ENCODE results near the gene HOXC6.

The HOXC6 gene

DNA sequence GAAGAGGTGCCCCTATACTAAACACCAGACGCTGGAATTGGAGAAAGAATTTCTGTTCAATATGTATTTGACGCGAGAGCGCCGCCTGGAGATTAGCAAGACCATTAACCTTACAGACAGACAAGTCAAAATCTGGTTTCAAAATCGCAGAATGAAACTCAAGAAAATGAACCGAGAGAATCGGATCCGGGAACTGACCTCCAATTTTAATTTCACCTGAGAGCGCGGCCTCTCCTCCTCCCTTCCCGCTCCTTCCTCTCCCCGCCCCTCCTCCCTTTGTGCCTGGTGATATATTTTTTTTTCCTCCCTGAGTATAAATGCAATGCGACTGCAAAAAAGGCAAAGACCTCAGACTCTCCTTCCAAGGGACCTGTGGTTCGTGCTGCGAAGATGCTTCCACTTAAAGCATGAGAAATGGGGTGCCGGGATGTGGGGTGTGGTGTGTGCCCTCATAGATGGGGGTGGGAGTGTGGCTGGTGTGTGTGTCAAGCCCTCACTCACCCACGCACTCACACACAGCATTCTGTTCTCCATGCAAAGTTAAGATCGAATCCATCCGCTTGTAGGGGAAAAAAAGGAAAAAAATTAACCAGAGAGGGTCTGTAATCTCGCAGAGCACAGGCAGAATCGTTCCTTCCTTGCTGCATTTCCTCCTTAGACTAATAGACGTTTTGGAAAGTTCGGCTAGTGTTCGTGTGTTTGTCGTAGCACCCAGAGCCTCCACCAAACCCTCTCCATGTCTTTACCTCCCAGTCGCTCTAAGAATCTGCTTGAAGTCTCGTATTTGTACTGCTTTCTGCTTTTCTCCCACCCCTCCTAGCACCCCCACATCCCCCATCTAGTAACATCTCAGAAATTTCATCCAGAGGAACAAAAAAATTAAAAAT is 38.8 kb upstream of the HOXC6 start (continued):
- no peak for TF ChIP-seq ZNF302 (tag by site-specific recombination; IDR thresholded peaks at IDR 0.05; ENCODE audit: low read depth)
- TF ChIP-seq ZNF426 (tag by site-specific recombination; IDR thresholded peaks at IDR 0.05), result no peak
- no peak for TF ChIP-seq ZIC2 (tag by site-specific recombination; IDR thresholded peaks at IDR 0.05)
- TF ChIP-seq ZNF596 (tag by site-specific recombination; IDR thresholded peaks at IDR 0.05), result no peak
- TF ChIP-seq, protein P1, sequence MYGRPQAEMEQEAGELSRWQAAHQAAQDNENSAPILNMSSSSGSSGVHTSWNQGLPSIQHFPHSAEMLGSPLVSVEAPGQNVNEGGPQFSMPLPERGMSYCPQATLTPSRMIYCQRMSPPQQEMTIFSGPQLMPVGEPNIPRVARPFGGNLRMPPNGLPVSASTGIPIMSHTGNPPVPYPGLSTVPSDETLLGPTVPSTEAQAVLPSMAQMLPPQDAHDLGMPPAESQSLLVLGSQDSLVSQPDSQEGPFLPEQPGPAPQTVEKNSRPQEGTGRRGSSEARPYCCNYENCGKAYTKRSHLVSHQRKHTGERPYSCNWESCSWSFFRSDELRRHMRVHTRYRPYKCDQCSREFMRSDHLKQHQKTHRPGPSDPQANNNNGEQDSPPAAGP (tag by site-specific recombination; IDR thresholded peaks at IDR 0.05), result no peak
- TF ChIP-seq ZNF585B (tag by site-specific recombination; IDR thresholded peaks at IDR 0.05), result no peak
- no peak for TF ChIP-seq ZNF510 (tag by site-specific recombination; IDR thresholded peaks at IDR 0.05; ENCODE audit: insufficient replicate concordance)
- TF ChIP-seq, protein P2, sequence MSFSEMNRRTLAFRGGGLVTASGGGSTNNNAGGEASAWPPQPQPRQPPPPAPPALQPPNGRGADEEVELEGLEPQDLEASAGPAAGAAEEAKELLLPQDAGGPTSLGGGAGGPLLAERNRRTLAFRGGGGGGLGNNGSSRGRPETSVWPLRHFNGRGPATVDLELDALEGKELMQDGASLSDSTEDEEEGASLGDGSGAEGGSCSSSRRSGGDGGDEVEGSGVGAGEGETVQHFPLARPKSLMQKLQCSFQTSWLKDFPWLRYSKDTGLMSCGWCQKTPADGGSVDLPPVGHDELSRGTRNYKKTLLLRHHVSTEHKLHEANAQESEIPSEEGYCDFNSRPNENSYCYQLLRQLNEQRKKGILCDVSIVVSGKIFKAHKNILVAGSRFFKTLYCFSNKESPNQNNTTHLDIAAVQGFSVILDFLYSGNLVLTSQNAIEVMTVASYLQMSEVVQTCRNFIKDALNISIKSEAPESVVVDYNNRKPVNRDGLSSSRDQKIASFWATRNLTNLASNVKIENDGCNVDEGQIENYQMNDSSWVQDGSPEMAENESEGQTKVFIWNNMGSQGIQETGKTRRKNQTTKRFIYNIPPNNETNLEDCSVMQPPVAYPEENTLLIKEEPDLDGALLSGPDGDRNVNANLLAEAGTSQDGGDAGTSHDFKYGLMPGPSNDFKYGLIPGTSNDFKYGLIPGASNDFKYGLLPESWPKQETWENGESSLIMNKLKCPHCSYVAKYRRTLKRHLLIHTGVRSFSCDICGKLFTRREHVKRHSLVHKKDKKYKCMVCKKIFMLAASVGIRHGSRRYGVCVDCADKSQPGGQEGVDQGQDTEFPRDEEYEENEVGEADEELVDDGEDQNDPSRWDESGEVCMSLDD (tag by site-specific recombination; IDR thresholded peaks at IDR 0.05), result peak; percentile 58; the same call in 1 of the 2 replicates
- no peak for TF ChIP-seq ZBTB7A (tag by site-specific recombination; IDR thresholded peaks at IDR 0.05; ENCODE audit: low read depth)
- TF ChIP-seq, protein P3, sequence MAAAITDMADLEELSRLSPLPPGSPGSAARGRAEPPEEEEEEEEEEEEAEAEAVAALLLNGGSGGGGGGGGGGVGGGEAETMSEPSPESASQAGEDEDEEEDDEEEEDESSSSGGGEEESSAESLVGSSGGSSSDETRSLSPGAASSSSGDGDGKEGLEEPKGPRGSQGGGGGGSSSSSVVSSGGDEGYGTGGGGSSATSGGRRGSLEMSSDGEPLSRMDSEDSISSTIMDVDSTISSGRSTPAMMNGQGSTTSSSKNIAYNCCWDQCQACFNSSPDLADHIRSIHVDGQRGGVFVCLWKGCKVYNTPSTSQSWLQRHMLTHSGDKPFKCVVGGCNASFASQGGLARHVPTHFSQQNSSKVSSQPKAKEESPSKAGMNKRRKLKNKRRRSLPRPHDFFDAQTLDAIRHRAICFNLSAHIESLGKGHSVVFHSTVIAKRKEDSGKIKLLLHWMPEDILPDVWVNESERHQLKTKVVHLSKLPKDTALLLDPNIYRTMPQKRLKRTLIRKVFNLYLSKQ (tag by site-specific recombination; IDR thresholded peaks at IDR 0.05; ENCODE audit: borderline replicate concordance), result no peak
- TF ChIP-seq HOXD13 (CRISPR knock-in tag; IDR thresholded peaks at IDR 0.05; ENCODE audit: borderline replicate concordance), result no peak
- TF ChIP-seq SCRT1 (tag by site-specific recombination; IDR thresholded peaks at IDR 0.05; ENCODE audit: borderline replicate concordance), result no peak; the same call in 1 of the 2 replicates
- TF ChIP-seq, protein P4, sequence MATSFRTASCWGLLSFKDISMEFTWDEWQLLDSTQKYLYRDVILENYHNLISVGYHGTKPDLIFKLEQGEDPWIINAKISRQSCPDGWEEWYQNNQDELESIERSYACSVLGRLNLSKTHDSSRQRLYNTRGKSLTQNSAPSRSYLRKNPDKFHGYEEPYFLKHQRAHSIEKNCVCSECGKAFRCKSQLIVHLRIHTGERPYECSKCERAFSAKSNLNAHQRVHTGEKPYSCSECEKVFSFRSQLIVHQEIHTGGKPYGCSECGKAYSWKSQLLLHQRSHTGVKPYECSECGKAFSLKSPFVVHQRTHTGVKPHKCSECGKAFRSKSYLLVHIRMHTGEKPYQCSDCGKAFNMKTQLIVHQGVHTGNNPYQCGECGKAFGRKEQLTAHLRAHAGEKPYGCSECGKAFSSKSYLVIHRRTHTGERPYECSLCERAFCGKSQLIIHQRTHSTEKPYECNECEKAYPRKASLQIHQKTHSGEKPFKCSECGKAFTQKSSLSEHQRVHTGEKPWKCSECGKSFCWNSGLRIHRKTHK (tag by site-specific recombination; IDR thresholded peaks at IDR 0.05), result no peak
- no peak for TF ChIP-seq SALL2 (tag by site-specific recombination; IDR thresholded peaks at IDR 0.05; ENCODE audit: borderline replicate concordance)
- TF ChIP-seq ZNF843 (tag by site-specific recombination; IDR thresholded peaks at IDR 0.05), result no peak
- TF ChIP-seq KLF16 (tag by site-specific recombination; IDR thresholded peaks at IDR 0.05), result no peak
- TF ChIP-seq REPIN1 (tag by site-specific recombination; IDR thresholded peaks at IDR 0.05; ENCODE audit: low read depth), result no peak
- TF ChIP-seq ZNF529 (tag by site-specific recombination; IDR thresholded peaks at IDR 0.05; ENCODE audit: insufficient replicate concordance), result no peak
- no peak for TF ChIP-seq ZBTB1 (tag by site-specific recombination; IDR thresholded peaks at IDR 0.05)
- no peak for TF ChIP-seq ZNF610 (tag by site-specific recombination; IDR thresholded peaks at IDR 0.05; ENCODE audit: borderline replicate concordance)
- no peak for TF ChIP-seq ZNF211 (tag by site-specific recombination; IDR thresholded peaks at IDR 0.05; ENCODE audit: low read depth)
- TF ChIP-seq IKZF3 (tag by site-specific recombination; IDR thresholded peaks at IDR 0.05), result no peak
- TF ChIP-seq, protein P5, sequence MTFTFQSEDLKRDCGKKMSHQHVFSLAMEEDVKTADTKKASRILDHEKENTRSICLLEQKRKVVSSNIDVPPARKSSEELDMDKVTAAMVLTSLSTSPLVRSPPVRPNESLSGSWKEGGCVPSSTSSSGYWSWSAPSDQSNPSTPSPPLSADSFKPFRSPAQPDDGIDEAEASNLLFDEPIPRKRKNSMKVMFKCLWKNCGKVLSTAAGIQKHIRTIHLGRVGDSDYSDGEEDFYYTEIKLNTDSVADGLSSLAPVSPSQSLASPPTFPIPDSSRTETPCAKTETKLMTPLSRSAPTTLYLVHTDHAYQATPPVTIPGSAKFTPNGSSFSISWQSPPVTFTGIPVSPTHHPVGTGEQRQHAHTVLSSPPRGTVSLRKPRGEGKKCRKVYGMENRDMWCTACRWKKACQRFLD (tag by site-specific recombination; IDR thresholded peaks at IDR 0.05), result no peak
- TF ChIP-seq ZNF549 (tag by site-specific recombination; IDR thresholded peaks at IDR 0.05), result no peak
- TF ChIP-seq, protein P6, sequence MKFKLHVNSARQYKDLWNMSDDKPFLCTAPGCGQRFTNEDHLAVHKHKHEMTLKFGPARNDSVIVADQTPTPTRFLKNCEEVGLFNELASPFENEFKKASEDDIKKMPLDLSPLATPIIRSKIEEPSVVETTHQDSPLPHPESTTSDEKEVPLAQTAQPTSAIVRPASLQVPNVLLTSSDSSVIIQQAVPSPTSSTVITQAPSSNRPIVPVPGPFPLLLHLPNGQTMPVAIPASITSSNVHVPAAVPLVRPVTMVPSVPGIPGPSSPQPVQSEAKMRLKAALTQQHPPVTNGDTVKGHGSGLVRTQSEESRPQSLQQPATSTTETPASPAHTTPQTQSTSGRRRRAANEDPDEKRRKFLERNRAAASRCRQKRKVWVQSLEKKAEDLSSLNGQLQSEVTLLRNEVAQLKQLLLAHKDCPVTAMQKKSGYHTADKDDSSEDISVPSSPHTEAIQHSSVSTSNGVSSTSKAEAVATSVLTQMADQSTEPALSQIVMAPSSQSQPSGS (tag by site-specific recombination; IDR thresholded peaks at IDR 0.05; ENCODE audit: low read depth), result no peak
- TF ChIP-seq YY2 (tag by site-specific recombination; IDR thresholded peaks at IDR 0.05), result no peak
- no peak for TF ChIP-seq ZNF791 (tag by site-specific recombination; IDR thresholded peaks at IDR 0.05)
- TF ChIP-seq SP7 (tag by site-specific recombination; IDR thresholded peaks at IDR 0.05), result no peak; the same call in 1 of the 2 replicates
- no peak for TF ChIP-seq TRIM28 (IDR thresholded peaks at IDR 0.05; ENCODE audit: borderline replicate concordance, low read length)
- TF ChIP-seq SCRT2 (tag by site-specific recombination; IDR thresholded peaks at IDR 0.05), result no peak
